HepG2 (cell line): ENCODE measurements around the gene VWA3A.

Experiments used
- DR1 ChIP-seq: sonication (generic); formaldehyde crosslinking; IDR thresholded peaks from 2 replicates; pipeline ENCODE4 v1.8.0; 2021; ENCODE audit warnings: mild to moderate bottlenecking, missing genetic modification reagents, inconsistent platforms
- EZH2 ChIP-seq: conservative IDR thresholded peaks from 2 replicates; pipeline ENCODE4 v1.6.1; 2012; ENCODE audit warnings: mild to moderate bottlenecking, low read depth, low read length, moderate library complexity
- PBX3 ChIP-seq: sonication (generic); formaldehyde crosslinking; IDR thresholded peaks from 2 replicates; pipeline ENCODE4 v1.8.1; 2023; ENCODE audit warnings: missing genetic modification reagents, inconsistent platforms, borderline replicate concordance
- POLR2AphosphoS5 ChIP-seq: IDR thresholded peaks from 2 replicates; pipeline ENCODE4 v1.6.1; 2012; ENCODE audit warnings: low read depth, low read length
- PRDM10 ChIP-seq: sonication (generic); formaldehyde crosslinking; IDR thresholded peaks from 2 replicates; pipeline ENCODE4 v1.4.0; 2020; ENCODE audit warnings: low read depth, missing genetic modification reagents
- SNAPC5 ChIP-seq: sonication (generic); formaldehyde crosslinking; IDR thresholded peaks from 2 replicates; pipeline ENCODE4 v1.8.1; 2023; ENCODE audit warnings: mild to moderate bottlenecking, missing genetic modification reagents, borderline replicate concordance
- SNRNP70 ChIP-seq: fragments of 200-400 bp; formaldehyde crosslinking; IDR thresholded peaks from 2 replicates; pipeline ENCODE4 v1.6.1; 2017; ENCODE audit warnings: mild to moderate bottlenecking, low read depth, low read length, moderate library complexity
- SRF ChIP-seq: IDR thresholded peaks from 2 replicates; pipeline ENCODE4 v1.6.1; 2011; ENCODE audit warnings: mild to moderate bottlenecking, low read depth, low read length, moderate library complexity
- TFE3 ChIP-seq: IDR thresholded peaks from 2 replicates; pipeline ENCODE4 v1.6.1; 2016
- TGIF2 ChIP-seq: IDR thresholded peaks from 2 replicates; pipeline ENCODE4 v1.6.1; 2016; ENCODE audit warnings: control low read depth, missing compliant biosample characterization

- no peak for TF ChIP-seq SRF
- no peak for TF ChIP-seq PBX3 (CRISPR knock-in tag)
- no peak for TF ChIP-seq PRDM10
- no peak for TF ChIP-seq TFE3 (CRISPR knock-in tag)
- no peak for TF ChIP-seq EZH2
- TF ChIP-seq DR1 (CRISPR knock-in tag): no peak
- no peak for TF ChIP-seq SNAPC5 (CRISPR knock-in tag)
- TF ChIP-seq SNRNP70: no peak
- no peak for TF ChIP-seq POLR2AphosphoS5
- no peak for TF ChIP-seq TGIF2 (CRISPR knock-in tag)
Observed at GRCh38 chr16:22177968-22178930, 85.9 kb downstream of the VWA3A start.
